Measurements from ENCODE around the gene ZBTB17.

ZBTB17 gene

GRCh38 chr1:15969321-15969880, 6.5 kb downstream of the ZBTB17 start:
- DNase-seq (ENCODE audit: low read depth, low spot score) = no peak
- Histone ChIP-seq H3K4me1 (ENCODE audit: insufficient read depth, insufficient read length) (no peaks in the 10 kb centered on the region), H3K9me3 (ENCODE audit: insufficient read depth, low read length) (no peaks in the 10 kb centered on the region), H3K4me3 (ENCODE audit: insufficient read length, low read depth) (no peak overlapping the region), H3K36me3 (ENCODE audit: insufficient read depth, insufficient read length, low read length) (peaks cover 44% of the 10 kb centered on the region), H3K9ac (ENCODE audit: insufficient read length, low read depth) (no peak overlapping the region), H3K27me3 (ENCODE audit: insufficient read depth, insufficient read length) (no peaks in the 10 kb centered on the region)
- no peak for TF ChIP-seq YY1 (IDR thresholded peaks at IDR 0.05; ENCODE audit: insufficient read depth, insufficient read length)
- no peak for TF ChIP-seq ZNF274 (IDR thresholded peaks at IDR 0.05; ENCODE audit: low read depth, low read length)
- TF ChIP-seq SUZ12 (IDR thresholded peaks at IDR 0.05; ENCODE audit: extremely low read depth, insufficient read depth, insufficient read length) = no peak

DNA sequence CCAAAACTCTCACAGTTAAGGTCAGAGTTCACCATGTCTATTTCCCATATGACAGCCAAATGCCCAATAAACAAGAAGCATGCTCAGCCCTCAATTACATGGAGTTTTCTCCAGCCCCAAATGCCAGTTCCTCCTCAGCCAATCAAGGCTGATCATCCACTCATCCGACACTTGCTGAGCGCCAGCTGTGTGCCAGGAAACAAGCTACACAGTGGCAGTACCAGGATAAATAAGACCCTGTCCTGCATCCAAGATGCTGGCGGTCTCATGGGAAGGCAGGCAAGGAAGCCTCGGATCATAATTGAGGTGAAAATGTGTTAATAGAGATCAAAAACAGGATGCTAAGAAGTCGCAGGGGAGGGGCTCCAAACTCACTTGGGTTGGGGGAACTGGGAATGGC, 7.7 kb downstream of the ZBTB17 start:
- TF ChIP-seq ZNF274 (IDR thresholded peaks at IDR 0.05; ENCODE audit: low read depth, low read length) = no peak
- TF ChIP-seq SUZ12 (IDR thresholded peaks at IDR 0.05; ENCODE audit: extremely low read depth, insufficient read depth, insufficient read length) = no peak
- no peak for TF ChIP-seq YY1 (IDR thresholded peaks at IDR 0.05; ENCODE audit: insufficient read depth, insufficient read length)
- H3K4me3 ChIP-seq (ENCODE audit: insufficient read length, low read depth) = no peak overlapping the region
- no peaks in the 10 kb centered on the region for H3K9me3 ChIP-seq (ENCODE audit: insufficient read depth, low read length)
- H3K9ac ChIP-seq (ENCODE audit: insufficient read length, low read depth) = no peak overlapping the region
- no peak for DNase-seq (ENCODE audit: low read depth, low spot score)
- no peaks in the 10 kb centered on the region for H3K27me3 ChIP-seq (ENCODE audit: insufficient read depth, insufficient read length)
- peaks cover 44% of the 10 kb centered on the region for H3K36me3 ChIP-seq (ENCODE audit: insufficient read depth, insufficient read length, low read length)
- H3K4me1 ChIP-seq (ENCODE audit: insufficient read depth, insufficient read length) = no peaks in the 10 kb centered on the region

- no peak for DNase-seq (ENCODE audit: low read depth, low spot score)
- Histone ChIP-seq H3K36me3 (ENCODE audit: insufficient read depth, insufficient read length, low read length) (peaks cover 32% of the 10 kb centered on the region), H3K4me1 (ENCODE audit: insufficient read depth, insufficient read length) (no peaks in the 10 kb centered on the region), H3K27me3 (ENCODE audit: insufficient read depth, insufficient read length) (no peaks in the 10 kb centered on the region), H3K9ac (ENCODE audit: insufficient read length, low read depth) (no peak overlapping the region), H3K9me3 (ENCODE audit: insufficient read depth, low read length) (no peaks in the 10 kb centered on the region), H3K4me3 (ENCODE audit: insufficient read length, low read depth) (no peak overlapping the region)
- TF ChIP-seq YY1 (IDR thresholded peaks at IDR 0.05; ENCODE audit: insufficient read depth, insufficient read length) (no peak), ZNF274 (IDR thresholded peaks at IDR 0.05; ENCODE audit: low read depth, low read length) (no peak), SUZ12 (IDR thresholded peaks at IDR 0.05; ENCODE audit: extremely low read depth, insufficient read depth, insufficient read length) (no peak)
Measured at GRCh38 chr1:15966956-15967344, 9.0 kb downstream of the ZBTB17 start.

DNA sequence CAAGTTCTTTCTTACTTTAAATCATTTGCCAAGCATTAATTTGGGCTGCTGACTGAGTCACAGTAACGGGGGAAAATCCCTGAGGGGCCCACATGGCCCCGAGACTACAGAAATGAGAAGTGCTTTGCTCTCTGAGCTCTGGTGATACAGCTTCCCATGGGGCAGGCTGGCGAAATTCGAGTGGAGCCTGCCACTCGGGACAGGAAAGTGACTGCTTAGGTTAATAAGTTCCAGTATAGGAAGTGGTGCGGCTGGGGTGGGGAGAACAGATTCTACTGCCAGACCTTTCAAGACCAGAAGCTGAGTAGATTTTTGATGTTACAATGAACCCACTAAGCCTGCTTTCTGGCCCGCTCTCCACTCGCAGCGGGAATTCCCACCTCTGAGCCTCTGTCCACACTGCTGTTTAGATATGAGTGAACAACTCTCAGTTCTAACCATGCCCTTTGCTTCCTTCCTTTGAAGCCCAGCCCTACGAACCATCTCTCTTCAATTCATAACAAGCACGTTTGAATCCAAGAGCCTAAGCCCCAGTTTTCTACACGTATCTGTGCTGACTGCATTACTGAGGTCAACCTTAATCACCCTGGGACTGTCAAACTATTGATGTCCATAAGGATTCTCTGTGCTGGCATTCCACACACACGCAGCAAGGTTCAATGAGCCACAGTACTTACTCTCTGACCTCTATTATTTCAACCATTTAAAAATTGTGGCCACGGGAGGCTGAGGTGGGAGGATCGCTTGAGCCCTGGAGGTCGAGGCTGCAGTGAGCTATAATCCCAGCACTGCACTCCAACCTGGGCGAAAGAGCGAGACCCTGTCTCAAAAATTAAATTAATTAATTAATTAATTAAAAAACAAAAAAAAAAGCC, 9.6 kb downstream of the ZBTB17 start:
- DNase-seq (ENCODE audit: low read depth, low spot score) = no peak
- Histone ChIP-seq H3K4me1 (ENCODE audit: insufficient read depth, insufficient read length) (no peaks in the 10 kb centered on the region), H3K27me3 (ENCODE audit: insufficient read depth, insufficient read length) (no peaks in the 10 kb centered on the region), H3K9me3 (ENCODE audit: insufficient read depth, low read length) (no peaks in the 10 kb centered on the region), H3K36me3 (ENCODE audit: insufficient read depth, insufficient read length, low read length) (peaks cover 27% of the 10 kb centered on the region), H3K4me3 (ENCODE audit: insufficient read length, low read depth) (no peak overlapping the region), H3K9ac (ENCODE audit: insufficient read length, low read depth) (no peak overlapping the region)
- TF ChIP-seq ZNF274 (IDR thresholded peaks at IDR 0.05; ENCODE audit: low read depth, low read length) = no peak
- TF ChIP-seq YY1 (IDR thresholded peaks at IDR 0.05; ENCODE audit: insufficient read depth, insufficient read length) = no peak
- TF ChIP-seq SUZ12 (IDR thresholded peaks at IDR 0.05; ENCODE audit: extremely low read depth, insufficient read depth, insufficient read length) = no peak

DNA sequence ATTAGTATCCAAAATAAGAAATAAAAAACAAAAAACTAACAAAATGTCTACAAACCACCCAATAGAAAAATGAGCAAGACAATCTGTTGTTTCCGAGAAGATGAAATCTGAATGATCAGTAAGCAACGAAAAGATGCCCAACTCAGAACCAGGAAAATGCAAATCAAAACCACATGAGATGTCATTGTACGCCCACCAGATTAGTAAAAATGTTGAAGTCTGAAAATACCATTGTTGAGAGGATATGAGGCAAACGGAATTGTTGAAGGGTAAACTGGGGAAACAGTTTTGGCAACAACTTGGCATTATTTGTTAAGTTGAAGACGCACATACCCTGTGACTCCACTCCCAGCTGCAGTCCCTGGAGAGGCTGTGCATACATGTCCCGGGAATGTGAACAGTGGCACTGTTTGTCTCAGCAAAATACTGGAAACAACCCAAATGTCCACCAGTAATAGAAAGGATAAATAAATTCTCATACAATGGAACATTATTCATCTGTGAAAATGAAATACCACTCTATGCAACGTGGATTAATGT, 10.6 kb downstream of the ZBTB17 start:
- Histone ChIP-seq H3K27me3 (ENCODE audit: insufficient read depth, insufficient read length) (no peaks in the 10 kb centered on the region), H3K9ac (ENCODE audit: insufficient read length, low read depth) (no peak overlapping the region), H3K4me3 (ENCODE audit: insufficient read length, low read depth) (no peak overlapping the region), H3K9me3 (ENCODE audit: insufficient read depth, low read length) (no peaks in the 10 kb centered on the region), H3K4me1 (ENCODE audit: insufficient read depth, insufficient read length) (no peaks in the 10 kb centered on the region), H3K36me3 (ENCODE audit: insufficient read depth, insufficient read length, low read length) (peaks cover 27% of the 10 kb centered on the region)
- DNase-seq (ENCODE audit: low read depth, low spot score) = no peak
- no peak for TF ChIP-seq SUZ12 (IDR thresholded peaks at IDR 0.05; ENCODE audit: extremely low read depth, insufficient read depth, insufficient read length)
- TF ChIP-seq YY1 (IDR thresholded peaks at IDR 0.05; ENCODE audit: insufficient read depth, insufficient read length) = no peak
- TF ChIP-seq ZNF274 (IDR thresholded peaks at IDR 0.05; ENCODE audit: low read depth, low read length) = no peak

DNA sequence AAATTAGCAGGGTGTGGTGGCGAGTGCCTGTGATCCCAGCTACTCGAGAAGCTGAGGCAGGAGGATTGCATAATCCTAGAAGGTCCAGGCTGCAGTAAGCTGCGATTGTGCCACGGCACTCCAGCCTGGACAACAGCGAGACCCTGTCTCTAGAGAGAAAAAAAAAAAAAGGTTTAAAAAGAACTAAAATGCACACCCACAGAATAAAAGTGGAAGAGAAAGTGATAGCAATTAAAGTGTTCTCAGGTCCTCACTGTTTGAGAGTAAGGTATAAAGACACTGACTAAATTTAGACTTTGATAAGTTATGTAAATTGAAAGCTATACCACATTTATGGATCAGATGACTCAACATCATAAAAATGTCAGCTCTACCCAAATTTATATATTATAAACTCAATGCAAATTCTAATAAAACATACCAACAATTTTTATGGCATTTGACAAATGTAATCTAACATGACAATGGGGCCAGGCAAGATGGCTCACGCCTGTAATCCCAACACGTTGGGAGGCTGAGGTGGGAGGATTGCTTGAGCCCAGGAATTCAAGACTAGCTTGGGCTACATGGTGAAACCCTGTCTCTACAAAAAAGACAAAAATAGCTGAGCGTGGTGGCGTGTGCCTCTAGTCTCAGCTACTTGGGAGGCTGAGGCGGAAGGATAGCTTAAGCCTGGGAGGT, 11.8 kb downstream of the ZBTB17 start:
- no peak for TF ChIP-seq YY1 (IDR thresholded peaks at IDR 0.05; ENCODE audit: insufficient read depth, insufficient read length)
- TF ChIP-seq ZNF274 (IDR thresholded peaks at IDR 0.05; ENCODE audit: low read depth, low read length) = no peak
- no peak for TF ChIP-seq SUZ12 (IDR thresholded peaks at IDR 0.05; ENCODE audit: extremely low read depth, insufficient read depth, insufficient read length)
- H3K4me3 ChIP-seq (ENCODE audit: insufficient read length, low read depth) = no peak overlapping the region
- DNase-seq (ENCODE audit: low read depth, low spot score) = no peak
- H3K36me3 ChIP-seq (ENCODE audit: insufficient read depth, insufficient read length, low read length) = peaks cover 17% of the 10 kb centered on the region
- H3K9ac ChIP-seq (ENCODE audit: insufficient read length, low read depth) = no peak overlapping the region
- no peaks in the 10 kb centered on the region for H3K27me3 ChIP-seq (ENCODE audit: insufficient read depth, insufficient read length)
- H3K9me3 ChIP-seq (ENCODE audit: insufficient read depth, low read length) = no peaks in the 10 kb centered on the region
- H3K4me1 ChIP-seq (ENCODE audit: insufficient read depth, insufficient read length) = peaks cover 3% of the 10 kb centered on the region

Measured in NT2/D1 (cell line).